Anterior cingulate cortex (tissue), 58 donors: ENCODE measurements around the gene CCDC18.
"Not testable (repeated sequence)": the region's sequence is repeated elsewhere in the genome, so short reads cannot be mapped to it uniquely, and the experiment has no call there.

Experiments
- DNase-seq, 58 donors: peaks; one replicate each; lab custom pipeline; 2025; lab: John Stamatoyannopoulos, UW

Gene CCDC18

GRCh38 chr1:93172778-93173177, 7.7 kb upstream of the CCDC18 start:
- DNase-seq = no peak

GRCh38 chr1:93174638-93175037, 5.9 kb upstream of the CCDC18 start:
- DNase-seq = not testable (repeated sequence)

- DNase-seq = no peak
Observed at GRCh38 chr1:93177991-93178390, 2.5 kb upstream of the CCDC18 start.

GRCh38 chr1:93178418-93178817, 2.1 kb upstream of the CCDC18 start:
- no peak for DNase-seq

- peak; percentile 71 to 98 (median 96) for DNase-seq
Observed at GRCh38 chr1:93179886-93180722, 420 bp upstream of the CCDC18 start, which contains the start of gene TMED5. Gene TMED5, minus strand, starts transcription at chr1:93180413. Its CDS starts 171 bp downstream, at chr1:93180242.

- DNase-seq = no peak
Observed at GRCh38 chr1:93186667-93187066, 6.1 kb downstream of the CCDC18 start.

- DNase-seq = no peak
Observed at GRCh38 chr1:93190432-93190831, 9.9 kb downstream of the CCDC18 start.

- no peak for DNase-seq
Observed at GRCh38 chr1:93194231-93194990, 13.9 kb downstream of the CCDC18 start.

GRCh38 chr1:93196591-93196990, 16.1 kb downstream of the CCDC18 start:
- DNase-seq = no peak

- no peak for DNase-seq
Observed at GRCh38 chr1:93199150-93199549, 18.6 kb downstream of the CCDC18 start.

GRCh38 chr1:93200086-93200620, 19.6 kb downstream of the CCDC18 start:
- DNase-seq = no peak

- DNase-seq = no peak
Observed at GRCh38 chr1:93200714-93201113, 20.2 kb downstream of the CCDC18 start.

GRCh38 chr1:93205892-93206566, 25.5 kb downstream of the CCDC18 start:
- no peak for DNase-seq

GRCh38 chr1:93206567-93206954, 26.0 kb downstream of the CCDC18 start:
- DNase-seq = no peak

GRCh38 chr1:93207211-93207610, 26.7 kb downstream of the CCDC18 start:
- DNase-seq = no peak

- no peak for DNase-seq
Observed at GRCh38 chr1:93215322-93215721, 34.8 kb downstream of the CCDC18 start.

GRCh38 chr1:93219443-93219842, 38.9 kb downstream of the CCDC18 start:
- DNase-seq = no peak

GRCh38 chr1:93220716-93221115, 40.2 kb downstream of the CCDC18 start:
- not testable (repeated sequence) for DNase-seq

GRCh38 chr1:93221913-93222312, 41.4 kb downstream of the CCDC18 start:
- no peak for DNase-seq

GRCh38 chr1:93223023-93223675, 42.6 kb downstream of the CCDC18 start:
- DNase-seq = no peak
